Measurements from ENCODE around the gene MAPK1IP1L.

Gene MAPK1IP1L

DNA sequence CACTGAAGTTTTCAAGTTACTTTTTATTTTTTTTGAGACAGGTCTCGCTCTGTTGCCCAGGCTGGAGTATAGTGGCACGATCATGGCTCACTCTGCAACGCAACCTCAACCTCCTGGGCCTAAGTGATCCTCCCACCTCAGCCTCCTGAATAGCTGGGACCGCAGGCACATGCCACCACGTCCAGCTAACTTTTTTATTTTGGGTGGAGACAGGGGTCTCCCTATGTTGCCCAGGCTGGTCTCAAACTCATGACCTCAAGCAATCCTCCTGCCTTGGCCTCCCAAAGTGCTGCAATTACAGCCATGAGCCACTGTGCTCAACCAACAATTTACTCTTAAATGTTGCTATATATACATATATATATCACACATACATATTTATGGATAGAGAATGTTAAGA lies 50.3 kb downstream of the MAPK1IP1L start:
- Histone ChIP-seq H3K14ac (ENCODE audit: low read length) (no peak overlapping the region), H3K9me3 (ENCODE audit: insufficient read depth, low read depth, low read length) (peaks cover 3% of the 10 kb centered on the region), H3K27ac (ENCODE audit: low read depth, low read length) (peak overlapping the region; percentile 37), H4K91ac (ENCODE audit: low read depth, low read length) (peak overlapping the region; percentile 3), H3K79me1 (ENCODE audit: low read length) (peaks cover 21% of the 10 kb centered on the region), H3K36me3 (ENCODE audit: control insufficient read depth in 1 of 2, insufficient read depth in 2 of 2, low read length in 2 of 2) (peaks cover 2% of the 10 kb centered on the region in 2 experiments), H3K27me3 (ENCODE audit: insufficient read depth, low read length) (no peaks in the 10 kb centered on the region), H2BK5ac (ENCODE audit: low read depth, low read length, poor library complexity) (no peak overlapping the region), H4K12ac (ENCODE audit: low read depth, low read length) (no peak overlapping the region), H3K4ac (ENCODE audit: low read depth, low read length) (no peak overlapping the region), H3K23ac (ENCODE audit: low read length) (no peak overlapping the region), H3K9ac (ENCODE audit: low read length) (no peak overlapping the region), H2BK12ac (ENCODE audit: low read length) (no peak overlapping the region), H2AFZ (ENCODE audit: insufficient read depth, low read length, poor library complexity) (no peak overlapping the region), H2BK120ac (ENCODE audit: insufficient read depth, low read length, poor library complexity) (no peak overlapping the region), H3K4me2 (ENCODE audit: low read length) (no peak overlapping the region), H3K18ac (ENCODE audit: low read length) (no peak overlapping the region), H4K8ac (ENCODE audit: low read depth, low read length) (no peak overlapping the region), H3K4me3 (ENCODE audit: low read depth, low read length) (no peak overlapping the region), H2AK5ac (ENCODE audit: low read length) (peak overlapping the region; percentile 7), H3K79me2 (ENCODE audit: control insufficient read depth, insufficient read depth, low read length, poor library complexity) (peaks cover 3% of the 10 kb centered on the region), H3K4me1 (ENCODE audit: control insufficient read depth in 1 of 2, insufficient read depth in 2 of 2, low read length in 2 of 2) (peaks cover 14 to 27% of the 10 kb centered on the region in 2 experiments)
- WGBS (ENCODE audit: extremely low coverage, insufficient coverage, insufficient read length) = no CpG with 5 or more reads among the region's 5 CpGs
- DNase-seq = no peak

DNA sequence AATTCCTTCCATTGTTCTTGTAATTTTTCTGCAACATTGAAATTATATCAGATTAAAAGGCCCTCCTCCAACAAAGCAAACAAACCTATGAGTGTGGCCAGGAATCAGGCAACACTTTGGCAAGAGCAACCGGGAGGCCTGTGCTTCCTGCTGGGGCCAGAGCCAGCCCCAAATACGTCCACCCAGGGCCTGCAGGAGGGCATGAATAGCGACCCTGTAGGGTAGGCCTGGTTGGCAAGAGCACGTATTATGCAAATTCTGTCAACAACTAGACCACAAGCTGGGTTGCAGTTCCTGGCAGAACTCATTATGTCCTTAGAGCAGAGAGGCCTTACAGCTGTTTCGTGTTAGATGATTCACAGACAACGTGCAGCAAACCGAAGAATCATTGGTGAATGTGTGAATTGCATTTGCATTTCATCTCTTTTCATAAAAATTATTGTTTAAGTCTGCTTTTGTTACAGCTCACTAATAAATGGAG lies 50.7 kb downstream of the MAPK1IP1L start:
- H2AFZ ChIP-seq (ENCODE audit: insufficient read depth, low read length, poor library complexity) = peak overlapping the region; percentile 56
- peaks cover 21% of the 10 kb centered on the region for H3K79me1 ChIP-seq (ENCODE audit: low read length)
- no peak overlapping the region for H3K4me3 ChIP-seq (ENCODE audit: low read depth, low read length)
- H3K9ac ChIP-seq (ENCODE audit: low read length) = no peak overlapping the region
- no peak overlapping the region for H3K14ac ChIP-seq (ENCODE audit: low read length)
- peak overlapping the region; percentile 65 for H2BK120ac ChIP-seq (ENCODE audit: insufficient read depth, low read length, poor library complexity)
- no peak overlapping the region for H4K12ac ChIP-seq (ENCODE audit: low read depth, low read length)
- peak in 1 of 2 donors; percentile 49 for DNase-seq
- H3K9me3 ChIP-seq (ENCODE audit: insufficient read depth, low read depth, low read length) = peaks cover 3% of the 10 kb centered on the region
- peak overlapping the region; percentile 62 for H4K8ac ChIP-seq (ENCODE audit: low read depth, low read length)
- H3K4me2 ChIP-seq (ENCODE audit: low read length) = peak overlapping the region; percentile 0
- H3K23ac ChIP-seq (ENCODE audit: low read length) = no peak overlapping the region
- H3K27ac ChIP-seq (ENCODE audit: low read depth, low read length) = peak overlapping the region; percentile 76
- H3K27me3 ChIP-seq (ENCODE audit: insufficient read depth, low read length) = no peaks in the 10 kb centered on the region
- no peak overlapping the region for H2BK5ac ChIP-seq (ENCODE audit: low read depth, low read length, poor library complexity)
- H3K36me3 ChIP-seq (ENCODE audit: control insufficient read depth in 1 of 2, insufficient read depth in 2 of 2, low read length in 2 of 2) = peaks cover 2% of the 10 kb centered on the region in 2 experiments
- H4K91ac ChIP-seq (ENCODE audit: low read depth, low read length) = peak overlapping the region; percentile 20
- H2AK5ac ChIP-seq (ENCODE audit: low read length) = no peak overlapping the region
- H3K18ac ChIP-seq (ENCODE audit: low read length) = peak overlapping the region; percentile 16
- no peak overlapping the region for H3K4ac ChIP-seq (ENCODE audit: low read depth, low read length)
- H3K4me1 ChIP-seq (ENCODE audit: control insufficient read depth in 1 of 2, insufficient read depth in 2 of 2, low read length in 2 of 2) = peaks cover 14 to 25% of the 10 kb centered on the region in 2 experiments
- H3K79me2 ChIP-seq (ENCODE audit: control insufficient read depth, insufficient read depth, low read length, poor library complexity) = peaks cover 3% of the 10 kb centered on the region
- peak overlapping the region; percentile 80 for H2BK12ac ChIP-seq (ENCODE audit: low read length)
- no CpG with 5 or more reads among the region's 7 CpGs for WGBS (ENCODE audit: extremely low coverage, insufficient coverage, insufficient read length)

DNA sequence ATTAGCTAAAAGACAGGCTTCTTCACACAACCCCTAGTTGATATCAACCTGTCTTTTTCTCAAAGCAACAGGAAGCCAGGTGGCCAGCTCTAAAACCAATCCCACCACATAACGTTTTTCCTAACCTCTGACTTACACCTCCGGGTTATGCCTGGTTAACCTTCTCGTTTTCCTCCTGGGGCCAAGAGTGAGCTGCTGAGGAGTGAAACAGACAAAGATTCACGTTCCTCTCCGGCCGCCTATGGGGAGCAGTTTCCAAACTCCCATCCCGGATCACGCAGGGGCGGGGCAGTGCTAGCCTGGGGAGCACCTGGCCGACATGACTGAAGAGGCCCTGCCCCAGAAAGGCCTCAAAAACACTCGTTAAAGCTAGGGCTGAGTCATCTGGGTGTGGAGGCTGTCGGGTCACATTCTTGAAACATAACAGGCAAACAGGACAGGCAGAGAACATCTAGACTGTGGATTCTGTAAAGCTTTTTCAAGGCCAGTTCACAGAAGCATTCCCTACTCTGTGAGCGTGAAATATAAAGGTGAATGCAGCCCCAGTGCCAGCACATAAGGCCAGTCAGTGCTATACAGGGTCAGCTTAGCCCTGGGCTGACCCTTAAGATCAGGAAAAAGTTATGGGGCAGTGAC lies 51.7 kb downstream of the MAPK1IP1L start:
- Histone ChIP-seq H4K8ac (ENCODE audit: low read depth, low read length) (peak overlapping the region; percentile 21), H3K4ac (ENCODE audit: low read depth, low read length) (no peak overlapping the region), H3K27ac (ENCODE audit: low read depth, low read length) (peak overlapping the region; percentile 98), H3K79me2 (ENCODE audit: control insufficient read depth, insufficient read depth, low read length, poor library complexity) (peaks cover 3% of the 10 kb centered on the region), H3K79me1 (ENCODE audit: low read length) (peaks cover 28% of the 10 kb centered on the region), H3K4me2 (ENCODE audit: low read length) (peak overlapping the region; percentile 62), H3K9me3 (ENCODE audit: insufficient read depth, low read depth, low read length) (peaks cover 3% of the 10 kb centered on the region), H3K14ac (ENCODE audit: low read length) (peak overlapping the region; percentile 51), H2BK120ac (ENCODE audit: insufficient read depth, low read length, poor library complexity) (peak overlapping the region; percentile 74), H2AK5ac (ENCODE audit: low read length) (no peak overlapping the region), H3K18ac (ENCODE audit: low read length) (no peak overlapping the region), H2AFZ (ENCODE audit: insufficient read depth, low read length, poor library complexity) (peak overlapping the region; percentile 19), H3K4me3 (ENCODE audit: low read depth, low read length) (no peak overlapping the region), H4K91ac (ENCODE audit: low read depth, low read length) (peak overlapping the region; percentile 95), H3K9ac (ENCODE audit: low read length) (peak overlapping the region; percentile 37), H3K4me1 (ENCODE audit: control insufficient read depth in 1 of 2, insufficient read depth in 2 of 2, low read length in 2 of 2) (peaks cover 17 to 30% of the 10 kb centered on the region in 2 experiments), H3K27me3 (ENCODE audit: insufficient read depth, low read length) (no peaks in the 10 kb centered on the region), H4K12ac (ENCODE audit: low read depth, low read length) (no peak overlapping the region), H3K23ac (ENCODE audit: low read length) (no peak overlapping the region), H3K36me3 (ENCODE audit: control insufficient read depth in 1 of 2, insufficient read depth in 2 of 2, low read length in 2 of 2) (peaks cover 2% of the 10 kb centered on the region in 2 experiments), H2BK12ac (ENCODE audit: low read length) (peak overlapping the region; percentile 99), H2BK5ac (ENCODE audit: low read depth, low read length, poor library complexity) (peak overlapping the region; percentile 89)
- WGBS (ENCODE audit: extremely low coverage, insufficient coverage, insufficient read length) = no CpG with 5 or more reads among the region's 13 CpGs
- peak; percentile 98 for DNase-seq

DNA sequence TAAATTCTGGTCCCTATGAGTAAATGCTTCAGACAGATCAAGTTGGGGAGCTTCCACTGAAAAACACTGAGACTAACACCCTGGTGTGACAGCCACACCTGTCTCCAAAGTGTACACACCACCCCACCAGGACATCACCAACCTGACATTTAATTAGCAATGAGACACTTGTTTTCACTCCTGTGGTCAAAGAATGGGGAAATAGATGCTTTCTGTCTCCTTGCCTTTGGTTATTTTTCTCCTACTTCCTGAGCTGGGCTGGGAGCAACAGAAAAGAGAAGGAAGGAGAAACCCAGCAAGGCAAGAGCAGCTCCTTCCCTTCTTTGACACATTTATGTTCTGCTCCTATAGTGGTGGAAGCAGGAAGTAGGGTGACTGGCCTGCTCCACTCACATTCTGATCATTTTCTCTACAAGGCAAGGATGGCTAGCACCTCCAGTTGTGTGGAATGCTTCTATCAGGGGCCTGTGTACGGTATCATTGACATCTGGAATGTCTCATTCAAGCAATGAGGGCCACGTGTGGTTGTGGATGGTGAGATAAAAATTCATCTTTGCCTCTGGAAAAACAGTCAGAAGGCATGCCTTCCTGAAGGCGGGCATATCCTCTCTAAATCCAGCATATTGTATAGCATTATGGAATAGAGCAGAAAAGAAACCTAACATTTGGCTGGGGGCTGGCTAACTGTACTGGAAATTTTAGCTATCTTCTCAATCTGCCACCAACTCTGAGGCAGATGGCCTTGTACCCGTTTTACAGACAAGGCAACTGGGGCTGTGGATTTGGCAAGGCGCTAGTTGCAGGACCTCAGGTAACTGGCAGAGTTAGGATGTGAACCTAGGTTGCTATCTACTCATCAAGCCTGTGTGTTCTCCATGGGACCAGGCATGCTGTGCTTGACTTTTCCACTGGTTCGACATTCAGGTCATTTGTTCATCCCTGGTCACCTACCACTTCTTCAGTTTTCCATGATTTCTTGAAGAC lies 52.8 kb downstream of the MAPK1IP1L start:
- Histone ChIP-seq H4K12ac (ENCODE audit: low read depth, low read length) (no peak overlapping the region), H2BK12ac (ENCODE audit: low read length) (peak overlapping the region; percentile 99), H3K23ac (ENCODE audit: low read length) (peak overlapping the region; percentile 52), H2BK5ac (ENCODE audit: low read depth, low read length, poor library complexity) (peak overlapping the region; percentile 89), H3K27ac (ENCODE audit: low read depth, low read length) (peak overlapping the region; percentile 98), H2BK120ac (ENCODE audit: insufficient read depth, low read length, poor library complexity) (peak overlapping the region; percentile 93), H3K79me1 (ENCODE audit: low read length) (peaks cover 28% of the 10 kb centered on the region), H4K8ac (ENCODE audit: low read depth, low read length) (peak overlapping the region; percentile 20), H4K91ac (ENCODE audit: low read depth, low read length) (peak overlapping the region; percentile 95), H3K18ac (ENCODE audit: low read length) (peak overlapping the region; percentile 78), H3K9me3 (ENCODE audit: insufficient read depth, low read depth, low read length) (peaks cover 3% of the 10 kb centered on the region), H3K4me3 (ENCODE audit: low read depth, low read length) (no peak overlapping the region), H3K36me3 (ENCODE audit: control insufficient read depth in 1 of 2, insufficient read depth in 2 of 2, low read length in 2 of 2) (peaks cover 2% of the 10 kb centered on the region in 2 experiments), H3K4ac (ENCODE audit: low read depth, low read length) (peak overlapping the region; percentile 76), H2AK5ac (ENCODE audit: low read length) (peak overlapping the region; percentile 99), H3K4me2 (ENCODE audit: low read length) (peak overlapping the region; percentile 62), H2AFZ (ENCODE audit: insufficient read depth, low read length, poor library complexity) (peak overlapping the region; percentile 35), H3K14ac (ENCODE audit: low read length) (peak overlapping the region; percentile 87), H3K27me3 (ENCODE audit: insufficient read depth, low read length) (no peaks in the 10 kb centered on the region), H3K9ac (ENCODE audit: low read length) (peak overlapping the region; percentile 12), H3K4me1 (ENCODE audit: control insufficient read depth in 1 of 2, insufficient read depth in 2 of 2, low read length in 2 of 2) (peaks cover 20 to 31% of the 10 kb centered on the region in 2 experiments), H3K79me2 (ENCODE audit: control insufficient read depth, insufficient read depth, low read length, poor library complexity) (peaks cover 3% of the 10 kb centered on the region)
- DNase-seq = peak; percentile 85 to 94
- no CpG with 5 or more reads among the region's 6 CpGs for WGBS (ENCODE audit: extremely low coverage, insufficient coverage, insufficient read length)

All from trophoblast cell (in vitro differentiated cells and primary cell).